OCI-LY3 (cell line): Measurements from ENCODE around the gene FRMD4B.

Experiments
- H2AFZ ChIP-seq: fragments of 200-600, 300-600 bp; shearing (Covaris generic); 2 replicates; pipeline ENCODE4 v1.6.0; 2014; ENCODE audit warnings: antibody characterized with exemption, low read depth, low read length
- H3K27ac ChIP-seq: fragments of 200-600, 300-600 bp; sonication (generic); 2 replicates; pipeline ENCODE4 v1.5.1; 2014; ENCODE audit warnings: mild to moderate bottlenecking, low read length, moderate library complexity, mixed read lengths
- H3K27me3 ChIP-seq: fragments of 200-600, 300-600 bp; sonication (generic); 2 replicates; pipeline ENCODE4 v1.6.1; 2014; ENCODE audit warnings: low read depth, low read length, mixed read lengths
- H3K36me3 ChIP-seq: fragments of 200-600, 300-600 bp; sonication (generic); replicated peaks from 2 replicates; pipeline ENCODE3; 2014; ENCODE audit warnings: low read depth, low read length, mixed read lengths
- H3K4me1 ChIP-seq: fragments of 300-600, 200-600 bp; sonication (generic); 2 replicates; pipeline ENCODE4 v1.6.1; 2014; ENCODE audit warnings: low read length, mixed read lengths
- H3K4me2 ChIP-seq: fragments of 200-600, 300-600 bp; sonication (generic); 2 replicates; pipeline ENCODE4 v1.6.1; 2014; ENCODE audit warnings: low read length, mixed read lengths
- H3K4me3 ChIP-seq: fragments of 300-600, 200-600 bp; sonication (generic); 2 replicates; pipeline ENCODE4 v1.5.1; 2014; ENCODE audit warnings: antibody characterized with exemption, mild to moderate bottlenecking, low read length, moderate library complexity
- H3K79me2 ChIP-seq: fragments of 300-600, 200-600 bp; shearing (Covaris generic); 2 replicates; pipeline ENCODE4 v1.6.1; 2014; ENCODE audit warnings: mild to moderate bottlenecking, low read length, mixed read lengths
- H3K9ac ChIP-seq: fragments of 300-600, 200-600 bp; shearing (Covaris generic); 2 replicates; pipeline ENCODE4 v1.6.0; 2014; ENCODE audit warnings: mild to moderate bottlenecking, low read length, moderate library complexity
- H3K9me3 ChIP-seq: fragments of 200-600, 300-600 bp; shearing (Covaris generic); 2 replicates; pipeline ENCODE4 v1.6.1; 2014; ENCODE audit warnings: low read length, mixed read lengths; ENCODE audit not compliant: insufficient read depth
- H4K20me1 ChIP-seq: fragments of 200-600, 300-600 bp; sonication (generic); 2 replicates; pipeline ENCODE4 v1.6.1; 2016; ENCODE audit warnings: low read length, mixed read lengths; ENCODE audit not compliant: insufficient read depth
- EZH2phosphoT487 ChIP-seq: fragments of 200-600 bp; shearing (Covaris generic); IDR thresholded peaks from 2 replicates; pipeline ENCODE4 v1.6.1; 2018; ENCODE audit warnings: antibody characterized with exemption, mixed run types, low read depth
- TF ChIP-seq, protein P1 (sequence below): fragments of 200-600, 300-600 bp; sonication (generic); IDR thresholded peaks from 2 replicates; pipeline ENCODE4 v1.5.1; 2014; ENCODE audit warnings: antibody characterized with exemption, low read length, low read depth

Gene FRMD4B

DNA sequence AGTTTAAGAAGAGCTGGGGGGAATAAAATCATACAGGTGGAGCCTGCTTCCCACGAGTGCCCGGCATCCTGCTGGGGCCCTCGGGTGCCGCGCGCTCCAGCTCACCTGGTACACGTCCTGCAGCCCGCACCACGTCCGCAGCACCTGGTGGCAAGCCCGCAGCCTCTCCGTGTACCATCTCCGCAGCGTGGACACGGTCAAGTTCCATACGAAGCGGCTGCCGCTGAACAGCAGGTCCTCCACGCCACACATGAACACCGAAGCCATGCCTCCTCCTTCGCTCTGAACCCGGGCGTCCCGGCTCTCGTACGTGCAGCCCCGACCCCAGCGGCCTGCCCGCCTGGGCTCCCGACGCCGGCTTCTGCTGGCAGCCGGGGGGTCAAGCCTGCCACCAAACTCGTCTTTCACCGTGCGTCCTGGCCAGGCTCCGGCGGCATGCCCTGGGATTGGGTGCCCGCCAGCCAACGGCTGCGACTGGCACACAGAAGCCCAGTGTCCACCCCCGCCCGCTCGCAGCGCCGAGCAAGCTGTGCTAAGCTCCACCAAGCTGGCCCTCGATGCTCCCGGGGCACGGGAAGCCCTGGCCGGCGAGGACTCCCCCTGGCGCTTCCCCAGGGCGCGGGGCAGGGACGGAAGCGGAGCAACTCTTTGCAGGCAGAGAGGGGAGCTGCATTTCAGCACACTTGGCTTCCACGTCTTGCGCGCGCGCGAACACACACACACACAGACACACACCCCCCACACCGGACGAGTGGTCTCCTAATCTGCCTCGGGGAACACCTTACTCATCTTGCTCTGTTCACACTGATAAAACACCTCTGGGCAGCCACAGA is at the start of gene FRMD4B:
Gene FRMD4B (minus strand): TSS at position 366 of the 833 bp plus-strand sequence. CDS start 99 bp downstream, at position 267.
- Histone ChIP-seq H3K27me3 (peaks cover 27% of the 10 kb centered on the region), H2AFZ (no peak within 1 kb of the TSS)

DNA sequence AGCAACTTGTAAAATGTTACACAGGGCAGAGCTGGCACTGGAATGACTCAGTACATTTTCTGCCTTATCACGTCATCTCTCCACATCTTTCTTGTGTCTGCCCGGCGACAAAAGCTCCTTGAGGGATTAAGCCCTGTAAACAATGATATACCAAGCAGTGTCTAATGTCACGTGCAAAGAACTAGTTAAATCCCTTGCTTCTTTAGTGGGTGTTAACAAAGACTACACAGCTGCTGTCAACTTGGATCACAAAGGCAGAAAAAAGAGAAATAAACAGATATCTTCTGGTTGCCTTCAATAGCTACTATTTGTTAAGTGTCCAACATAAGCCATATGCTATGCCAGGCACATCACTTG is 48.1 kb upstream of the FRMD4B start:
- H3K27me3 ChIP-seq = peaks cover 30% of the 10 kb centered on the region
- no peak overlapping the region for H3K9ac ChIP-seq
- H2AFZ ChIP-seq = no peak overlapping the region
- H3K4me3 ChIP-seq = no peak overlapping the region
- H4K20me1 ChIP-seq = no peaks in the 10 kb centered on the region
- H3K27ac ChIP-seq = no peak overlapping the region
- H3K4me2 ChIP-seq = no peak overlapping the region
- H3K79me2 ChIP-seq = no peaks in the 10 kb centered on the region
- H3K4me1 ChIP-seq = no peaks in the 10 kb centered on the region
- no peak for TF ChIP-seq EZH2phosphoT487
- TF ChIP-seq, protein P1, sequence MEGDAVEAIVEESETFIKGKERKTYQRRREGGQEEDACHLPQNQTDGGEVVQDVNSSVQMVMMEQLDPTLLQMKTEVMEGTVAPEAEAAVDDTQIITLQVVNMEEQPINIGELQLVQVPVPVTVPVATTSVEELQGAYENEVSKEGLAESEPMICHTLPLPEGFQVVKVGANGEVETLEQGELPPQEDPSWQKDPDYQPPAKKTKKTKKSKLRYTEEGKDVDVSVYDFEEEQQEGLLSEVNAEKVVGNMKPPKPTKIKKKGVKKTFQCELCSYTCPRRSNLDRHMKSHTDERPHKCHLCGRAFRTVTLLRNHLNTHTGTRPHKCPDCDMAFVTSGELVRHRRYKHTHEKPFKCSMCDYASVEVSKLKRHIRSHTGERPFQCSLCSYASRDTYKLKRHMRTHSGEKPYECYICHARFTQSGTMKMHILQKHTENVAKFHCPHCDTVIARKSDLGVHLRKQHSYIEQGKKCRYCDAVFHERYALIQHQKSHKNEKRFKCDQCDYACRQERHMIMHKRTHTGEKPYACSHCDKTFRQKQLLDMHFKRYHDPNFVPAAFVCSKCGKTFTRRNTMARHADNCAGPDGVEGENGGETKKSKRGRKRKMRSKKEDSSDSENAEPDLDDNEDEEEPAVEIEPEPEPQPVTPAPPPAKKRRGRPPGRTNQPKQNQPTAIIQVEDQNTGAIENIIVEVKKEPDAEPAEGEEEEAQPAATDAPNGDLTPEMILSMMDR = no peak
- no peaks in the 10 kb centered on the region for H3K9me3 ChIP-seq
- H3K36me3 ChIP-seq = no peaks in the 10 kb centered on the region

More for the DNA sequence above, at the start of gene FRMD4B:
- no peaks in the 10 kb centered on the region for H3K4me1 ChIP-seq
- H3K36me3 ChIP-seq = no peaks in the 10 kb centered on the region
- H4K20me1 ChIP-seq = no peaks in the 10 kb centered on the region
- H3K9me3 ChIP-seq = no peaks in the 10 kb centered on the region
- H3K79me2 ChIP-seq = no peaks in the 10 kb centered on the region
- TF ChIP-seq, protein P1 = no peak
- H3K9ac ChIP-seq = no peak within 1 kb of the TSS
- no peak within 1 kb of the TSS for H3K4me3 ChIP-seq
- H3K27ac ChIP-seq = no peak within 1 kb of the TSS
- H3K4me2 ChIP-seq = no peak within 1 kb of the TSS

DNA sequence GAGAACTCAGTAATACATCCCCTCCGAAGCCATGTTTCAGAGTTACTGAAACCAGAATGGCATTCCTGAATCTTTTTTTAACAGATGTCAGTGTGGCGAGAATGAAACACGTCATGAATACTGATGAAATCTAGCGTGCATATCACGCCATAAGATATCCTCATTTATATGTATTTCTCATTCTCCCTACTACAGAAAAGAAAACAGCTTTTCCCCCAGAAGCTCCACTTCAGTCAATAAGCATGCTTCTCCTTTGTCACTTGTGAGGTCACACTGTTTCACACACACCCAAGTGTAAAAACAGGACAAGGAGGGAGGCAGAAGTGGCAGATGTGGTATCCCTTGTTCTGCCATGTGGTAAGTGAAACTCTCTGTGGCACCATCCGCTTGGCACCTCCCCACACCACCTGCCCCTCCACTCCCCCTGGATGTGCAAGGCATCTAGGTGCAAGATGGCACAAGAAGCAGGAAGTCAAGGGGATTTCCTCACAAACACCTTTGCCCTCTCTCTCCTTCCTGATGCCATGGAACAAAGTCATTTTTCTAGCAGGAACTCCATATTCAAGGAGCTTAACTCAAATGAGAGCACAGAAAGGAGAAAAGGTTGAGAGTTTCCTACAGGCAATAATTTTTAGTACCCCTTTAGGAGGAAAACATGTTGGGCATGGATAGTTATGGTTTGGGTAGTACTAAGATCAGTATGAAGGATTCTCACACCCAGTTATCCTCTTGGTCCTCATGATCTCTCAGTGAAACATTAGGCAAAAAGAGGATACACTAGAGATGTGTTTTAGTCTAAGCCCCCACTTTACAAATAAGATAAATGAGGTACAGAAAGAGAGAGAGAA is 47.5 kb upstream of the FRMD4B start:
- no peak overlapping the region for H3K4me3 ChIP-seq
- H3K27me3 ChIP-seq = peaks cover 31% of the 10 kb centered on the region
- H3K27ac ChIP-seq = no peak overlapping the region
- no peaks in the 10 kb centered on the region for H4K20me1 ChIP-seq
- no peaks in the 10 kb centered on the region for H3K4me1 ChIP-seq
- H3K9me3 ChIP-seq = no peaks in the 10 kb centered on the region
- H3K79me2 ChIP-seq = no peaks in the 10 kb centered on the region
- H3K9ac ChIP-seq = no peak overlapping the region
- no peaks in the 10 kb centered on the region for H3K36me3 ChIP-seq
- no peak overlapping the region for H3K4me2 ChIP-seq
- TF ChIP-seq, protein P1 = no peak
- no peak for TF ChIP-seq EZH2phosphoT487
- H2AFZ ChIP-seq = no peak overlapping the region

DNA sequence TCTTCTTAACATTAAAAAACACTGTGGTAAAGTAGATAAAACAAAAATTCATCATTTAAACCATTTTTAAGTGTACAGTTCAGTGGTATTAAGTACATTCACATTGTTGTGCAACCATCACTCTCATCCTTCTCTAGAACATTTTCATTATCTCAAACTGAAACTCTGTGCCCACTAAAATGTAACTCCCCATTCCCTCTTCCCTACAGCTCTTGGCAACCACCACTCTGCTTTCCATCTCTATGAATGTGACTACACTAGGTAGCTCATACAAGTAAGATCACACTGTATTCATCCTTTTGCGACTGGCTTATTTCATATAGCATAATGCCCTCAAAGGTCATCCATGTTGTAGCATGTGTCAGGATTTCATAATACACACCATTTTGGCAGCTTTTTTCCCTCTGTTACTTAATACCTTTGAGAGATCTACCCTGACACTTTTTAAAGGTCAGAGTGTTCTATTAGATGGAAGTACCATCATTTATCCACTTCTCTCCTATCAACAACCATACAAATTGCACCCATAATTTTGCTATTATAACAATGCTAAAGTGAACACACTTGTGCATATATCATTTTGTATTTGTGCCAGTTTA is 42.9 kb upstream of the FRMD4B start:
- H3K9me3 ChIP-seq = no peaks in the 10 kb centered on the region

More for the DNA sequence above, 42.9 kb upstream of the FRMD4B start:
- Histone ChIP-seq H3K79me2 (no peaks in the 10 kb centered on the region), H3K27me3 (peaks cover 31% of the 10 kb centered on the region), H3K9ac (no peak overlapping the region), H3K4me3 (no peak overlapping the region), H3K4me1 (no peaks in the 10 kb centered on the region), H3K4me2 (no peak overlapping the region), H3K36me3 (no peaks in the 10 kb centered on the region), H4K20me1 (no peaks in the 10 kb centered on the region), H2AFZ (no peak overlapping the region), H3K27ac (no peak overlapping the region)
- TF ChIP-seq, protein P1 = no peak
- TF ChIP-seq EZH2phosphoT487 = no peak
